Hepatocyte (in vitro differentiated cells): ENCODE results near the gene ELMO3. TPM values are rescaled to one million over a fixed set of nuclear protein-coding genes. Genes with fewer than 3 reads are reported as not detected.

Source experiments
- DNase-seq: peaks from one replicate; pipeline ENCODE4 v3.0.0-alpha.2; 2016; ENCODE audit warnings: low spot score
- H2AFZ ChIP-seq: fragments of 200-600 bp; sonication (generic); 2 replicates; pipeline ENCODE4 v1.6.0; 2016; ENCODE audit warnings: antibody characterized with exemption, mild to moderate bottlenecking
- H3K27ac ChIP-seq: fragments of 200-600 bp; sonication (generic); 2 replicates; pipeline ENCODE4 v1.5.1; 2016; ENCODE audit warnings: mild to moderate bottlenecking
- H3K27me3 ChIP-seq: fragments of 200-600 bp; sonication (generic); 2 replicates; pipeline ENCODE4 v1.6.1; 2016
- H3K36me3 ChIP-seq: fragments of 200-600 bp; sonication (generic); replicated peaks from 2 replicates; pipeline ENCODE4 v1.5.1; 2016; ENCODE audit warnings: low read depth; ENCODE audit not compliant: insufficient read depth
- H3K4me1 ChIP-seq: fragments of 200-600 bp; sonication (generic); 2 replicates; pipeline ENCODE4 v1.5.1; 2016; ENCODE audit warnings: mild to moderate bottlenecking, moderate library complexity; ENCODE audit not compliant: insufficient read depth
- H3K4me2 ChIP-seq: fragments of 200-600 bp; sonication (generic); 2 replicates; pipeline ENCODE4 v1.6.0; 2016
- H3K4me3 ChIP-seq: fragments of 200-600 bp; sonication (generic); 2 replicates; pipeline ENCODE4 v1.5.1; 2016; ENCODE audit warnings: mild to moderate bottlenecking
- H3K79me2 ChIP-seq: fragments of 200-600 bp; sonication (generic); 2 replicates; pipeline ENCODE4 v1.6.0; 2017; ENCODE audit warnings: mild to moderate bottlenecking
- H3K9me2 ChIP-seq: fragments of 200-600 bp; sonication (generic); replicated peaks from 2 replicates; pipeline ENCODE4 v1.6.0; 2017; ENCODE audit warnings: mild to moderate bottlenecking; ENCODE audit not compliant: insufficient read depth
- H3K9me3 ChIP-seq: fragments of 200-600 bp; sonication (generic); 2 replicates; pipeline ENCODE4 v1.5.1; 2016; ENCODE audit warnings: low read depth, mild to moderate bottlenecking
- H4K20me1 ChIP-seq: fragments of 200-600 bp; sonication (generic); 2 replicates; pipeline ENCODE4 v1.6.0; 2016; ENCODE audit warnings: mild to moderate bottlenecking; ENCODE audit not compliant: insufficient read depth, poor library complexity, severe bottlenecking
- EZH2 ChIP-seq: fragments of 200-600 bp; sonication (generic); IDR thresholded peaks from 2 replicates; pipeline ENCODE4 v1.6.1; 2016; ENCODE audit warnings: antibody characterized with exemption, mild to moderate bottlenecking, borderline replicate concordance
- EZH2phosphoT487 ChIP-seq: fragments of 200-600 bp; sonication (generic); IDR thresholded peaks from one replicate; pipeline ENCODE4 v1.6.1; 2018; ENCODE audit warnings: antibody characterized with exemption, mild to moderate bottlenecking, low read depth, moderate library complexity; ENCODE audit not compliant: unreplicated experiment, severe bottlenecking
- WGBS: methylation state at CpG from one replicate; pipeline ENCODE4 v1.1.6; 2016; ENCODE audit warnings: low lambda C conversion rate; ENCODE audit errors: missing lambda C conversion rate; 5-methylcytosine and 5-hydroxymethylcytosine counted together
- polyA plus RNA-seq: library from polyadenylated mRNA; unstranded; fragments of >200 nt; fragmentation: Nextera tagmentation; extraction: Ambion mirVana; gene quantifications from 2 replicates; pipeline ENCODE4 v1.2.1, GENCODE V29; 2016
- total RNA-seq: library from RNA; depleted of rRNA; stranded (reverse); fragments of >200 nt; gene quantifications from 2 replicates; pipeline ENCODE4 v1.2.3, GENCODE V29; 2014
- TF ChIP-seq, protein P1 (sequence below): fragments of 200-600 bp; sonication (generic); IDR thresholded peaks from 2 replicates; pipeline ENCODE4 v1.5.1; 2016; ENCODE audit warnings: antibody characterized with exemption, mild to moderate bottlenecking; ENCODE audit not compliant: poor library complexity

ELMO3 gene
- total and polyA plus RNA-seq, 2 experiments from 2014 or later: 14.5 to 18.5 TPM

DNA sequence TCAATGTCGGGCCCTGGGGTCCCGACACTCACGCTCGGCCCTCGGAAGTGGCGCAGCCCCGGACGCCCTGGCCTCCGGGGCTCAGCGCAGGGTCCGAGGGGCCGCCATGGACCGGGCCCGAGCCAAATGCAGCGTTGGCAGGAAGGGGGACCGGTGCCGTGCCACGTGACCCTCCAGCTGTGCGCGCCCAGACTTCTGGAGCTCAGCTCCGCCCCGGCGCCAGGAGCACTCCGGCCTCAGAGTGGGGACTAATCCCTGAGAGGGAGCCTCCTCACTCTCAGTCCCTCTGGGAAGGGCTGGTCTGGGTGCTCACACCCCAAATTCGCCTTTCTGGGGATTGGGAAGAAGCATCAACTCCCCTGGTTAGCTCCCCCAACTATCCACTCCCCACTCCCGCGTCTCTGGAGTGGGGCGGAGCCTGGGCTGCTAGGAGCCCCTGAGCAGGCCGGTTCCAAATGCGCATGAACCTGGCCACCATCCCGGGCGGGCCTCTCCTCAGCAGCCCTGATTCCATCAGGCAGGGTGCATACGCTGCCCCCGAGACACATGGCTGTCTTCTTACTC lies 48.0 kb upstream of the ELMO3 start, which contains the start of gene B3GNT9:
Gene B3GNT9 (minus strand): TSS at position 166 of the 564 bp plus-strand sequence. CDS start 513 bp downstream, outside the sequence.
- peak; percentile 91 for DNase-seq
- Histone ChIP-seq H3K4me3 (peak within 1 kb of the TSS; percentile 82), H3K9me3 (no peaks in the 10 kb centered on the region), H3K4me1 (peaks cover 17% of the 10 kb centered on the region), H3K36me3 (no peaks in the 10 kb centered on the region), H3K79me2 (peaks cover 4% of the 10 kb centered on the region), H3K27ac (peak within 1 kb of the TSS; percentile 98), H3K4me2 (peak within 1 kb of the TSS; percentile 92), H3K9me2 (no peaks in the 10 kb centered on the region), H3K27me3 (peaks cover 18% of the 10 kb centered on the region), H4K20me1 (no peaks in the 10 kb centered on the region), H2AFZ (peak within 1 kb of the TSS; percentile 94)
- WGBS: 3% methylated on average over 34 of the region's 34 CpGs
- TF ChIP-seq, protein P1, sequence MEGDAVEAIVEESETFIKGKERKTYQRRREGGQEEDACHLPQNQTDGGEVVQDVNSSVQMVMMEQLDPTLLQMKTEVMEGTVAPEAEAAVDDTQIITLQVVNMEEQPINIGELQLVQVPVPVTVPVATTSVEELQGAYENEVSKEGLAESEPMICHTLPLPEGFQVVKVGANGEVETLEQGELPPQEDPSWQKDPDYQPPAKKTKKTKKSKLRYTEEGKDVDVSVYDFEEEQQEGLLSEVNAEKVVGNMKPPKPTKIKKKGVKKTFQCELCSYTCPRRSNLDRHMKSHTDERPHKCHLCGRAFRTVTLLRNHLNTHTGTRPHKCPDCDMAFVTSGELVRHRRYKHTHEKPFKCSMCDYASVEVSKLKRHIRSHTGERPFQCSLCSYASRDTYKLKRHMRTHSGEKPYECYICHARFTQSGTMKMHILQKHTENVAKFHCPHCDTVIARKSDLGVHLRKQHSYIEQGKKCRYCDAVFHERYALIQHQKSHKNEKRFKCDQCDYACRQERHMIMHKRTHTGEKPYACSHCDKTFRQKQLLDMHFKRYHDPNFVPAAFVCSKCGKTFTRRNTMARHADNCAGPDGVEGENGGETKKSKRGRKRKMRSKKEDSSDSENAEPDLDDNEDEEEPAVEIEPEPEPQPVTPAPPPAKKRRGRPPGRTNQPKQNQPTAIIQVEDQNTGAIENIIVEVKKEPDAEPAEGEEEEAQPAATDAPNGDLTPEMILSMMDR: no peak
- TF ChIP-seq EZH2 (no peak), EZH2phosphoT487 (no peak)

DNA sequence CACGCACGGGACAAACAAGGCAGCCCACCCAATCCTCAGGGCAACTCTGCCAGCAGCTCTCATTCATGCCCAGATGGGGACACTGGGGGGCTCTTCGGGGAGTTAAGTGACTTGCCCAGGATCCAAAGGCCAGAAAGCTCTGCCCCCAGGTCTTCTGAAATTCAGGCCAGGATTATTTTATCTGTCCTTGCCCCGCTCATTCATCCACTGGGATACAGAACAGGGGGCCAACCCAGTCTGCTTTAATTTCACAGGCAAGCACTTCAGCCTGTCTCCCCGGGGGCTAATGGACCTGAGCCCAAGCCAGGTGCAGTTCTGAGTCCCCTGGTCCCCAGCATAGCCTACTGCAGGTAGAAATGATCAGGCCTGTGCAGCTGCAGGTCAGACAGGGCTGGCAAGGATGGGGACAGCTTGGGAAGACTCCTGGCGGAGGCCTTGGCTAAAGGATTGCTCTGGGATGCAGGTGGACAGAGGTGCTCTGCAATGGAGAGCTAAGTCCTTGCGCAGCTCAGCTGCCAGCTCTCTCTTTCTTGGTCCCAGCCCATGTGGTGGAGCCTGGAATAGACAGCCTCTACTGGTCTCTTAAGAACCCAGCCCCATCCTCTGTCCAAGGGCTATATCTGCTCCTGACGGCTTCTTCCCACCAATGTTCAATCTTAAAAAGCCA lies 47.4 kb upstream of the ELMO3 start:
- Histone ChIP-seq H3K79me2 (peaks cover 4% of the 10 kb centered on the region), H3K36me3 (no peaks in the 10 kb centered on the region), H4K20me1 (no peaks in the 10 kb centered on the region), H3K9me2 (no peaks in the 10 kb centered on the region), H3K27ac (peak overlapping the region; percentile 98), H3K4me3 (no peak overlapping the region), H3K27me3 (peaks cover 19% of the 10 kb centered on the region), H3K9me3 (no peaks in the 10 kb centered on the region), H3K4me1 (peaks cover 17% of the 10 kb centered on the region), H2AFZ (peak overlapping the region; percentile 94), H3K4me2 (peak overlapping the region; percentile 92)
- TF ChIP-seq EZH2phosphoT487 (no peak), EZH2 (no peak)
- TF ChIP-seq, protein P1: no peak
- WGBS: 58% methylated on average over 8 of the region's 8 CpGs
- DNase-seq: no peak

DNA sequence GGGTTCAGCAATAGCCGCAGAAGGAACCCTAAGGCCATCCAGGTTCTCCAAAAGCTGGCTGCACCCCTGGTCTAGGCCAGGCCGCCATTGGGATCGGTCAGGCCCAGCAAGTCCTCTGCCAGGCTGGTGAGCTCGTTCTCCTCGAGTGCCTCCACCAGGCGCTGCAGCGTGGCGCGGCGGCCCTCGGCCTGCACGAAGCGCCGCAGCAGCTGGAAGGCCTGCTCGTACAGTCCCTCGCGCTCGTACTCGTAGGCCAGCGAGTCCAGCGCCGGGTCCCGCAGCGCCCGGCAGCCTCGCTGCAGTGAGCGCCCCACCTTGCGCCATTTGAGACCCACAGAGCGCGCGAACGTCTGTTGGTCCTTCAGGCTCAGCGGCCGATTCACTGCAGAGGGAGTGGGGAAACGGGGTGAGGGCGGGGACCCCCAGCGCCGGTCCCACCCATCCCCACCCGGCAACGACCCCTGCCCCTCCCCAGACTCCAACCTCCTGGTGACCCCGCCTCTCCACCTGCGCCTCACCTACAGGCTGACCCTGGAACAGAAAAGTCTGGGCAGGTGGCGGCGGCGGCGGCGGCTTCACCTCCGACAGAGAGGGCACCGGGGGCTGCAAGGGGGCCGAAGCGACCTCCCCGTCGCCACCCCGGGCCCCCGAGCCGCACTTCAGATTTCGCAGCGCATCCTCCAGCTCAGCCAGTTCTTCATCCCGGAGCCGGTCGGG lies 44.2 kb upstream of the ELMO3 start:
- Histone ChIP-seq H3K9me3 (no peaks in the 10 kb centered on the region), H3K4me2 (peak overlapping the region; percentile 91), H3K27ac (no peak overlapping the region), H3K4me3 (no peak overlapping the region), H3K4me1 (peaks cover 22% of the 10 kb centered on the region), H3K36me3 (no peaks in the 10 kb centered on the region), H4K20me1 (no peaks in the 10 kb centered on the region), H2AFZ (no peak overlapping the region), H3K9me2 (no peaks in the 10 kb centered on the region), H3K27me3 (peaks cover 28% of the 10 kb centered on the region), H3K79me2 (peaks cover 4% of the 10 kb centered on the region)
- WGBS: 26% methylated on average over 45 of the region's 61 CpGs
- TF ChIP-seq, protein P1: no peak
- TF ChIP-seq EZH2phosphoT487 (no peak), EZH2 (no peak)
- DNase-seq: no peak
